Ammon's horn (tissue), 1 donor: Measurements from ENCODE around the gene LRRC3.
"Not testable (repeated sequence)": the region's sequence is repeated elsewhere in the genome, so short reads cannot be mapped to it uniquely, and the experiment has no call there.

Experiments used
- DNase-seq: peaks from one replicate; pipeline ENCODE4 v3.0.0-alpha.2; 2016; ENCODE audit warnings: low spot score

LRRC3 gene

GRCh38 chr21:44478124-44478800, 23.0 kb downstream of the LRRC3 start:
- no peak for DNase-seq

- no peak for DNase-seq
Measured at GRCh38 chr21:44478801-44479167, 23.5 kb downstream of the LRRC3 start.

- DNase-seq, result not testable (repeated sequence)
Measured at GRCh38 chr21:44479556-44480199, 24.4 kb downstream of the LRRC3 start.

GRCh38 chr21:44480200-44481053, 25.1 kb downstream of the LRRC3 start:
- DNase-seq, result no peak

- DNase-seq, result no peak
Measured at GRCh38 chr21:44482581-44483287, 27.4 kb downstream of the LRRC3 start.

- no peak for DNase-seq
Measured at GRCh38 chr21:44483288-44484237, 28.3 kb downstream of the LRRC3 start.

- no peak for DNase-seq
Measured at GRCh38 chr21:44484498-44485253, 29.4 kb downstream of the LRRC3 start.

GRCh38 chr21:44485254-44485793, 30.0 kb downstream of the LRRC3 start:
- no peak for DNase-seq

GRCh38 chr21:44485796-44486195, 30.5 kb downstream of the LRRC3 start:
- no peak for DNase-seq

- DNase-seq, result no peak
Measured at GRCh38 chr21:44486302-44486701, 31.0 kb downstream of the LRRC3 start.

GRCh38 chr21:44487831-44488230, 32.5 kb downstream of the LRRC3 start:
- no peak for DNase-seq

GRCh38 chr21:44489962-44490361, 34.7 kb downstream of the LRRC3 start:
- DNase-seq, result no peak

- DNase-seq, result no peak
Measured at GRCh38 chr21:44490405-44490804, 35.1 kb downstream of the LRRC3 start.

- no peak for DNase-seq
Measured at GRCh38 chr21:44490816-44491215, 35.5 kb downstream of the LRRC3 start.

- DNase-seq, result no peak
Measured at GRCh38 chr21:44492567-44493385, 37.5 kb downstream of the LRRC3 start.

GRCh38 chr21:44494418-44494817, 39.1 kb downstream of the LRRC3 start:
- no peak for DNase-seq

- DNase-seq, result no peak
Measured at GRCh38 chr21:44494956-44495355, 39.6 kb downstream of the LRRC3 start.

GRCh38 chr21:44495611-44496563, 40.6 kb downstream of the LRRC3 start:
- DNase-seq, result no peak
